Upper lobe of right lung (tissue), 1 donor: ENCODE measurements around the gene SETD2. TPM values are rescaled to one million over a fixed set of nuclear protein-coding genes. Genes with fewer than 3 reads are reported as not detected.
"Not testable (repeated sequence)": the region's sequence is repeated elsewhere in the genome, so short reads cannot be mapped to it uniquely, and the experiment has no call there.

Experiments used
- ATAC-seq: fragments of 200-7000 bp; cut with Tn5 transposase; one replicate; pipeline ENCODE4 v1.9.1; 2020; ENCODE audit warnings: mild to moderate bottlenecking, moderate library complexity
- DNase-seq: peaks from one replicate; pipeline ENCODE4 v3.0.0-alpha.2; 2020
- H3K27ac ChIP-seq: fragments of 200-600 bp; one replicate; pipeline ENCODE4 v1.8.0; 2022
- H3K27me3 ChIP-seq: fragments of 200-600 bp; one replicate; pipeline ENCODE4 v1.8.0; 2022; ENCODE audit warnings: mild to moderate bottlenecking
- H3K36me3 ChIP-seq: fragments of 200-600 bp; one replicate; pipeline ENCODE4 v1.8.0; 2022
- H3K4me1 ChIP-seq: fragments of 200-600 bp; one replicate; pipeline ENCODE4 v1.8.0; 2022
- H3K4me3 ChIP-seq: fragments of 200-600 bp; one replicate; pipeline ENCODE4 v1.8.0; 2022; ENCODE audit warnings: mild to moderate bottlenecking
- H3K9me3 ChIP-seq: fragments of 200-600 bp; one replicate; pipeline ENCODE4 v1.8.0; 2022
- CTCF ChIP-seq: fragments of 200-600 bp; IDR thresholded peaks from one replicate; pipeline ENCODE4 v1.8.0; 2022; ENCODE audit warnings: antibody characterized with exemption
- intact Hi-C: fragments of 100-400 bp; cut with DNase I; formaldehyde crosslinking; loops from one replicate; pipeline ENCODE4 v1.11.0; 2022
- total RNA-seq: library from RNA; stranded (reverse); fragmentation: NEBNext Ultra II Directional; extraction: Animal tissue kit (Norgen Biotek cat#: 25700); gene quantifications from one replicate; pipeline ENCODE4 v1.2.1, GENCODE V29; 2021
- donor health status: DM: no; HTN: yes; CAD: no; lungs with severe emphysema.

Gene SETD2
- total RNA-seq, 1 donor from 2014 or later = 45.9 TPM

- DNase-seq (no peak), ATAC-seq (no peak)
- H3K27me3 ChIP-seq = no peaks in the 10 kb centered on the region
- no peak overlapping the region for H3K4me3 ChIP-seq
- peaks cover 6% of the 10 kb centered on the region for H3K4me1 ChIP-seq
- no peak overlapping the region for H3K27ac ChIP-seq
- peaks cover 36% of the 10 kb centered on the region for H3K36me3 ChIP-seq
- no peaks in the 10 kb centered on the region for H3K9me3 ChIP-seq
- intact Hi-C loops = no loop called here
- no peak for TF ChIP-seq CTCF
Observed at GRCh38 chr3:47121409-47121808, 42.5 kb downstream of the SETD2 start.

- H3K27me3 ChIP-seq = no peaks in the 10 kb centered on the region
- no peak for ATAC-seq
- no peak for TF ChIP-seq CTCF
Observed at GRCh38 chr3:47120138-47120537, 43.8 kb downstream of the SETD2 start.

GRCh38 chr3:47119387-47119786 lies 44.5 kb downstream of the SETD2 start:
- H3K27ac ChIP-seq, ATAC-seq, H3K4me3 ChIP-seq, DNase-seq, H3K4me1 ChIP-seq, H3K9me3 ChIP-seq, H3K27me3 ChIP-seq, intact Hi-C loops: not testable (repeated sequence)
- H3K36me3 ChIP-seq = peaks cover 56% of the 10 kb centered on the region

More at GRCh38 chr3:47120138-47120537, 43.8 kb downstream of the SETD2 start:
- Histone ChIP-seq H3K27ac (no peak overlapping the region), H3K4me1 (peaks cover 6% of the 10 kb centered on the region), H3K4me3 (no peak overlapping the region), H3K36me3 (peaks cover 48% of the 10 kb centered on the region), H3K9me3 (no peaks in the 10 kb centered on the region)
- no peak for DNase-seq
- intact Hi-C loops = no loop called here

- intact Hi-C loops = no loop called here
- Histone ChIP-seq H3K9me3 (no peaks in the 10 kb centered on the region), H3K36me3 (peaks cover 58% of the 10 kb centered on the region), H3K4me1 (peaks cover 6% of the 10 kb centered on the region), H3K27ac (no peak overlapping the region), H3K27me3 (no peaks in the 10 kb centered on the region), H3K4me3 (no peak overlapping the region)
- ATAC-seq (no peak), DNase-seq (no peak)
- no peak for TF ChIP-seq CTCF
Observed at GRCh38 chr3:47117807-47118364, 46.0 kb downstream of the SETD2 start.

GRCh38 chr3:47115524-47115923 lies 48.4 kb downstream of the SETD2 start:
- ATAC-seq, DNase-seq, H3K9me3 ChIP-seq, intact Hi-C loops, H3K27me3 ChIP-seq, H3K27ac ChIP-seq, H3K4me1 ChIP-seq, H3K4me3 ChIP-seq: not testable (repeated sequence)
- peaks cover 58% of the 10 kb centered on the region for H3K36me3 ChIP-seq

GRCh38 chr3:47113669-47114365 lies 50.1 kb downstream of the SETD2 start:
- Histone ChIP-seq H3K4me1 (peaks cover 6% of the 10 kb centered on the region), H3K36me3 (peaks cover 58% of the 10 kb centered on the region), H3K9me3 (no peaks in the 10 kb centered on the region), H3K4me3 (no peak overlapping the region), H3K27ac (no peak overlapping the region), H3K27me3 (no peaks in the 10 kb centered on the region)
- ATAC-seq (no peak), DNase-seq (no peak)
- intact Hi-C loops = no loop called here
- TF ChIP-seq CTCF = no peak
